HL-60 (cell line): ENCODE results near the gene SUN5.

Experiments used
- CTCF ChIP-seq: IDR thresholded peaks from one replicate; pipeline ENCODE4 v1.5.1; 2011; ENCODE audit warnings: low read length, control low read depth, inconsistent platforms; ENCODE audit not compliant: insufficient read depth
- GABPA ChIP-seq: IDR thresholded peaks from 2 replicates; pipeline ENCODE4 v1.6.1; 2012; ENCODE audit warnings: low read depth
- POLR2AphosphoS5 ChIP-seq: IDR thresholded peaks from 2 replicates; pipeline ENCODE4 v1.6.1; 2012; ENCODE audit warnings: low read depth
- REST ChIP-seq: IDR thresholded peaks from 2 replicates; pipeline ENCODE4 v1.6.1; 2012; ENCODE audit warnings: low read depth; ENCODE audit not compliant: insufficient replicate concordance

- TF ChIP-seq CTCF (no peak), POLR2AphosphoS5 (no peak), REST (no peak), GABPA (no peak)
Measured at GRCh38 chr20:32965115-32965514, 39.1 kb downstream of the SUN5 start.
